HepG2 (cell line): ENCODE measurements around the gene AQP5. TPM values are rescaled to one million over a fixed set of nuclear protein-coding genes. Genes with fewer than 3 reads are reported as not detected.

Experiments
- ATF1 ChIP-seq: IDR thresholded peaks from 2 replicates; pipeline ENCODE4 v1.6.1; 2016; ENCODE audit warnings: mild to moderate bottlenecking, control low read depth
- BHLHE40 ChIP-seq: IDR thresholded peaks from 2 replicates; pipeline ENCODE4 v1.6.1; 2011; ENCODE audit warnings: low read length, improper control_type of control experiment
- CENPX ChIP-seq: sonication (generic); formaldehyde crosslinking; IDR thresholded peaks from 2 replicates; pipeline ENCODE4 v1.9.0; 2021; ENCODE audit warnings: mild to moderate bottlenecking, missing genetic modification reagents, moderate library complexity
- FOXA3 ChIP-seq: IDR thresholded peaks from 2 replicates; pipeline ENCODE4 v1.6.1; 2016; ENCODE audit warnings: missing genetic modification reagents, missing compliant biosample characterization
- GTF3A ChIP-seq: sonication (generic); formaldehyde crosslinking; conservative IDR thresholded peaks from 2 replicates; pipeline ENCODE4 v1.4.0; 2020; ENCODE audit warnings: mild to moderate bottlenecking, missing genetic modification reagents
- KDM6A ChIP-seq: IDR thresholded peaks from 2 replicates; pipeline ENCODE4 v1.6.1; 2016; ENCODE audit warnings: low read depth
- MIER2 ChIP-seq: IDR thresholded peaks from 2 replicates; pipeline ENCODE4 v1.6.1; 2016; ENCODE audit warnings: missing biosample characterization, missing genetic modification reagents
- NFKBIZ ChIP-seq: IDR thresholded peaks from 2 replicates; pipeline ENCODE4 v1.6.1; 2018; ENCODE audit warnings: missing genetic modification reagents, missing compliant biosample characterization
- STAG1 ChIP-seq: sonication (generic); formaldehyde crosslinking; IDR thresholded peaks from 2 replicates; pipeline ENCODE4 v1.4.0; 2020; ENCODE audit warnings: missing genetic modification reagents
- TP53 ChIP-seq: sonication (generic); formaldehyde crosslinking; conservative IDR thresholded peaks from 2 replicates; pipeline ENCODE4 v1.4.0; 2020; ENCODE audit warnings: missing genetic modification reagents
- ZFP41 ChIP-seq: sonication (generic); formaldehyde crosslinking; IDR thresholded peaks from 2 replicates; pipeline ENCODE4 v1.4.0; 2020; ENCODE audit warnings: mild to moderate bottlenecking, missing genetic modification reagents, borderline replicate concordance
- ZNF121 ChIP-seq: sonication (generic); formaldehyde crosslinking; IDR thresholded peaks from 2 replicates; pipeline ENCODE4 v1.5.0; 2020; ENCODE audit warnings: mild to moderate bottlenecking, missing genetic modification reagents
- ZNF550 ChIP-seq: sonication (generic); formaldehyde crosslinking; IDR thresholded peaks from 2 replicates; pipeline ENCODE4 v1.4.0; 2020; ENCODE audit warnings: mild to moderate bottlenecking, missing genetic modification reagents, borderline replicate concordance
- polyA plus RNA-seq, 8 experiments: library from polyadenylated mRNA; depleted of rRNA in 3 of 8; stranded (reverse) in 7 of 8; unstranded in 1 of 8; fragments of >200 nt; fragmentation: Illumina TruSeq in 4 of 8; extraction: Trizol in 4 of 8; gene quantifications; 2 replicates each; pipeline versions ENCODE4 v1.2.1 to v1.2.3, GENCODE V29; 2011 to 2016; ENCODE audit warnings: low read depth in 4 of 8, missing spikeins in 1 of 8, mixed read lengths in 1 of 8; ENCODE audit not compliant: insufficient read depth in 1 of 8
- total RNA-seq, 5 experiments: library from RNA; depleted of rRNA; stranded (reverse); fragments of >200 nt; fragmentation: Illumina TruSeq; extraction: Trizol; gene quantifications; 2 replicates each; pipeline ENCODE4 v1.2.3, GENCODE V29; 2016; ENCODE audit warnings: low read depth in 1 of 5
- TF ChIP-seq, protein P1 (sequence below): sonication (generic); formaldehyde crosslinking; IDR thresholded peaks from 2 replicates; pipeline ENCODE4 v1.4.0; 2020; ENCODE audit warnings: missing genetic modification reagents, borderline replicate concordance
- TF ChIP-seq, protein P2 (sequence below): sonication (generic); formaldehyde crosslinking; IDR thresholded peaks from 2 replicates; pipeline ENCODE4 v1.4.0; 2020; ENCODE audit warnings: mild to moderate bottlenecking, low read depth, missing genetic modification reagents
- TF ChIP-seq, protein P3 (sequence below): sonication (generic); formaldehyde crosslinking; IDR thresholded peaks from 2 replicates; pipeline ENCODE4 v1.9.0; 2022; ENCODE audit warnings: missing genetic modification reagents, mild to moderate bottlenecking, borderline replicate concordance
- TF ChIP-seq, protein P4 (sequence below): sonication (generic); formaldehyde crosslinking; conservative IDR thresholded peaks from 2 replicates; pipeline ENCODE4 v1.4.0; 2020; ENCODE audit warnings: missing genetic modification reagents
- TF ChIP-seq, protein P5 (sequence below): IDR thresholded peaks from 2 replicates; pipeline ENCODE4 v1.6.1; 2016; ENCODE audit warnings: missing genetic modification reagents, missing compliant biosample characterization

The AQP5 gene
- total and polyA plus RNA-seq, 2 of the 13 experiments (the other 11 are each of a cell fraction or from before 2014, with no cell fraction given), result not detected

DNA sequence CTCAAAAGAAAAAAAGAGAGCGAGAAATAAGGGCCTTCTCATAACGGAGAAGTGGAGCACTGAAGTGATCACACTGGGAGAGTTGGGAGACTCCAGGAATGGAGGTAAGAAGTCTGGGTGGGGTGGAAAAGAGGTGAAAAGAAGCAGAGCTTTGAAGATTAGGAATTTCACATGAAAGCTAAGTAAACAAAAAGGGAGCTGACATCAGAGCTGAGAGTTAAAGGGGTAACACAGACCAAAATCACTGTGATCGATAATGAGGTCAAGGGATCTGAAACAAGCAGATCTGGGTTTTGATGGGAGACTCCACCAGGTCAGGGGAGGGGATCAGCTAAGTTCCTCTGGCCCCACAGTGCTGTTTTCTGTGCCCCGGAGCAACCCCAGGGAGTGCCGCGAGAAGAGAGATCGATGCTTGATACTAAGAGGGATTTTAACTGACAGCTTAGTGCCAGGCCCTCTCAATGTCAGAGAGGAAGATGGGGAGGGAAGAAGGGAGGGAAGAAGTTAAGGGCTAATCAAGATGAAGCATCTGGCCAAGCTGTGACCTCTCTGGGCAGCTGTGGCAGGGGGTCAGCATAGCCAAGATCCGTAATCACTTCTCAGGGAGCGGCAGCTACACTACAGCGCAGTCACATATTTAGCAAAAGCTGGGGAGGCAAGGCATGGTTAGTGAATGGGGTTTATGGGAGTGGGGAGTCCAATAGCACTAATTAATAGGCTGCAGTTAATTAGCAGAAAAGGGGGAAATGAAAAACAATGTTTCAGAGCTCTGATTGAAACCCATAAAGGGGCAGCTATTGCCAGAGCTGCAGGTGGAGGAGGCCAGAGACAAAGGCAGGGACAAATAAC lies 19.1 kb downstream of the AQP5 start (continued):
- TF ChIP-seq, protein P1, sequence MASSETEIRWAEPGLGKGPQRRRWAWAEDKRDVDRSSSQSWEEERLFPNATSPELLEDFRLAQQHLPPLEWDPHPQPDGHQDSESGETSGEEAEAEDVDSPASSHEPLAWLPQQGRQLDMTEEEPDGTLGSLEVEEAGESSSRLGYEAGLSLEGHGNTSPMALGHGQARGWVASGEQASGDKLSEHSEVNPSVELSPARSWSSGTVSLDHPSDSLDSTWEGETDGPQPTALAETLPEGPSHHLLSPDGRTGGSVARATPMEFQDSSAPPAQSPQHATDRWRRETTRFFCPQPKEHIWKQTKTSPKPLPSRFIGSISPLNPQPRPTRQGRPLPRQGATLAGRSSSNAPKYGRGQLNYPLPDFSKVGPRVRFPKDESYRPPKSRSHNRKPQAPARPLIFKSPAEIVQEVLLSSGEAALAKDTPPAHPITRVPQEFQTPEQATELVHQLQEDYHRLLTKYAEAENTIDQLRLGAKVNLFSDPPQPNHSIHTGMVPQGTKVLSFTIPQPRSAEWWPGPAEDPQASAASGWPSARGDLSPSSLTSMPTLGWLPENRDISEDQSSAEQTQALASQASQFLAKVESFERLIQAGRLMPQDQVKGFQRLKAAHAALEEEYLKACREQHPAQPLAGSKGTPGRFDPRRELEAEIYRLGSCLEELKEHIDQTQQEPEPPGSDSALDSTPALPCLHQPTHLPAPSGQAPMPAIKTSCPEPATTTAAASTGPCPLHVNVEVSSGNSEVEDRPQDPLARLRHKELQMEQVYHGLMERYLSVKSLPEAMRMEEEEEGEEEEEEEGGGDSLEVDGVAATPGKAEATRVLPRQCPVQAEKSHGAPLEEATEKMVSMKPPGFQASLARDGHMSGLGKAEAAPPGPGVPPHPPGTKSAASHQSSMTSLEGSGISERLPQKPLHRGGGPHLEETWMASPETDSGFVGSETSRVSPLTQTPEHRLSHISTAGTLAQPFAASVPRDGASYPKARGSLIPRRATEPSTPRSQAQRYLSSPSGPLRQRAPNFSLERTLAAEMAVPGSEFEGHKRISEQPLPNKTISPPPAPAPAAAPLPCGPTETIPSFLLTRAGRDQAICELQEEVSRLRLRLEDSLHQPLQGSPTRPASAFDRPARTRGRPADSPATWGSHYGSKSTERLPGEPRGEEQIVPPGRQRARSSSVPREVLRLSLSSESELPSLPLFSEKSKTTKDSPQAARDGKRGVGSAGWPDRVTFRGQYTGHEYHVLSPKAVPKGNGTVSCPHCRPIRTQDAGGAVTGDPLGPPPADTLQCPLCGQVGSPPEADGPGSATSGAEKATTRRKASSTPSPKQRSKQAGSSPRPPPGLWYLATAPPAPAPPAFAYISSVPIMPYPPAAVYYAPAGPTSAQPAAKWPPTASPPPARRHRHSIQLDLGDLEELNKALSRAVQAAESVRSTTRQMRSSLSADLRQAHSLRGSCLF (CRISPR knock-in tag), result no peak
- TF ChIP-seq NFKBIZ (CRISPR knock-in tag) (no peak), TP53 (CRISPR knock-in tag) (no peak), ZNF121 (CRISPR knock-in tag) (no peak), KDM6A (CRISPR knock-in tag) (no peak), STAG1 (CRISPR knock-in tag) (no peak), ZNF550 (CRISPR knock-in tag) (no peak), FOXA3 (CRISPR knock-in tag) (peak; percentile 27; the same call in 1 of the 2 replicates), BHLHE40 (no peak), MIER2 (no peak), CENPX (no peak), GTF3A (CRISPR knock-in tag) (no peak), ATF1 (peak; percentile 26; the same call in 1 of the 2 replicates), ZFP41 (CRISPR knock-in tag) (no peak)
- TF ChIP-seq, protein P2, sequence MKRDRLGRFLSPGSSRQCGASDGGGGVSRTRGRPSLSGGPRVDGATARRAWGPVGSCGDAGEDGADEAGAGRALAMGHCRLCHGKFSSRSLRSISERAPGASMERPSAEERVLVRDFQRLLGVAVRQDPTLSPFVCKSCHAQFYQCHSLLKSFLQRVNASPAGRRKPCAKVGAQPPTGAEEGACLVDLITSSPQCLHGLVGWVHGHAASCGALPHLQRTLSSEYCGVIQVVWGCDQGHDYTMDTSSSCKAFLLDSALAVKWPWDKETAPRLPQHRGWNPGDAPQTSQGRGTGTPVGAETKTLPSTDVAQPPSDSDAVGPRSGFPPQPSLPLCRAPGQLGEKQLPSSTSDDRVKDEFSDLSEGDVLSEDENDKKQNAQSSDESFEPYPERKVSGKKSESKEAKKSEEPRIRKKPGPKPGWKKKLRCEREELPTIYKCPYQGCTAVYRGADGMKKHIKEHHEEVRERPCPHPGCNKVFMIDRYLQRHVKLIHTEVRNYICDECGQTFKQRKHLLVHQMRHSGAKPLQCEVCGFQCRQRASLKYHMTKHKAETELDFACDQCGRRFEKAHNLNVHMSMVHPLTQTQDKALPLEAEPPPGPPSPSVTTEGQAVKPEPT (CRISPR knock-in tag), result no peak
- TF ChIP-seq, protein P3, sequence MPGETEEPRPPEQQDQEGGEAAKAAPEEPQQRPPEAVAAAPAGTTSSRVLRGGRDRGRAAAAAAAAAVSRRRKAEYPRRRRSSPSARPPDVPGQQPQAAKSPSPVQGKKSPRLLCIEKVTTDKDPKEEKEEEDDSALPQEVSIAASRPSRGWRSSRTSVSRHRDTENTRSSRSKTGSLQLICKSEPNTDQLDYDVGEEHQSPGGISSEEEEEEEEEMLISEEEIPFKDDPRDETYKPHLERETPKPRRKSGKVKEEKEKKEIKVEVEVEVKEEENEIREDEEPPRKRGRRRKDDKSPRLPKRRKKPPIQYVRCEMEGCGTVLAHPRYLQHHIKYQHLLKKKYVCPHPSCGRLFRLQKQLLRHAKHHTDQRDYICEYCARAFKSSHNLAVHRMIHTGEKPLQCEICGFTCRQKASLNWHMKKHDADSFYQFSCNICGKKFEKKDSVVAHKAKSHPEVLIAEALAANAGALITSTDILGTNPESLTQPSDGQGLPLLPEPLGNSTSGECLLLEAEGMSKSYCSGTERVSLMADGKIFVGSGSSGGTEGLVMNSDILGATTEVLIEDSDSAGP (CRISPR knock-in tag), result peak; percentile 80
- TF ChIP-seq, protein P4, sequence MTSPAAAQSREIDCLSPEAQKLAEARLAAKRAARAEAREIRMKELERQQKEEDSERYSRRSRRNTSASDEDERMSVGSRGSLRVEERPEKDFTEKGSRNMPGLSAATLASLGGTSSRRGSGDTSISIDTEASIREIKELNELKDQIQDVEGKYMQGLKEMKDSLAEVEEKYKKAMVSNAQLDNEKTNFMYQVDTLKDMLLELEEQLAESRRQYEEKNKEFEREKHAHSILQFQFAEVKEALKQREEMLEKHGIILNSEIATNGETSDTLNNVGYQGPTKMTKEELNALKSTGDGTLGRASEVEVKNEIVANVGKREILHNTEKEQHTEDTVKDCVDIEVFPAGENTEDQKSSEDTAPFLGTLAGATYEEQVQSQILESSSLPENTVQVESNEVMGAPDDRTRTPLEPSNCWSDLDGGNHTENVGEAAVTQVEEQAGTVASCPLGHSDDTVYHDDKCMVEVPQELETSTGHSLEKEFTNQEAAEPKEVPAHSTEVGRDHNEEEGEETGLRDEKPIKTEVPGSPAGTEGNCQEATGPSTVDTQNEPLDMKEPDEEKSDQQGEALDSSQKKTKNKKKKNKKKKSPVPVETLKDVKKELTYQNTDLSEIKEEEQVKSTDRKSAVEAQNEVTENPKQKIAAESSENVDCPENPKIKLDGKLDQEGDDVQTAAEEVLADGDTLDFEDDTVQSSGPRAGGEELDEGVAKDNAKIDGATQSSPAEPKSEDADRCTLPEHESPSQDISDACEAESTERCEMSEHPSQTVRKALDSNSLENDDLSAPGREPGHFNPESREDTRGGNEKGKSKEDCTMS (CRISPR knock-in tag), result no peak
- TF ChIP-seq, protein P5, sequence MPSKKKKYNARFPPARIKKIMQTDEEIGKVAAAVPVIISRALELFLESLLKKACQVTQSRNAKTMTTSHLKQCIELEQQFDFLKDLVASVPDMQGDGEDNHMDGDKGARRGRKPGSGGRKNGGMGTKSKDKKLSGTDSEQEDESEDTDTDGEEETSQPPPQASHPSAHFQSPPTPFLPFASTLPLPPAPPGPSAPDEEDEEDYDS (CRISPR knock-in tag), result no peak
